T-helper 9 cell (primary cell): ENCODE measurements around the gene IL10RA.
"Not testable (repeated sequence)": the region's sequence is repeated elsewhere in the genome, so short reads cannot be mapped to it uniquely, and the experiment has no call there.

Source experiments
- DNase-seq: peaks from one replicate; pipeline ENCODE4 v3.0.0-alpha.2; 2020

IL10RA gene

DNA sequence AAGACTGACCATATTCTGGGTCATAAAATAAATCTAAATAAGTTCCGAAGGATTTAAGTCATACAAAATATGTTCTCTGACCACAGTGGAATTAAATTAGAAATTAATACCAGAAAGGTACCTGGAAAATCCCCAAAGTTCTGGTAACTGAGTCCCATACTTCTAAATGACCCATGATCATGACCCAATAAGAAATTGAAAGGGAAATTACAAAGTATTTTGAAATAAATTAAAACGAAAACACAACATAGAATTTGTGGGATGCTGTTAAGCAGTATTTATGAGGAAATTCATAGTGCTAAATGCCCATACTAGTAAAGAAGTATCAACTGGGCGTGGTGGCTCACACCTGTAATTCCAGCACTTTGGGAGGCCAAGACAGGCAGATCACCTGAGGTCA lies 23.4 kb upstream of the IL10RA start:
- no peak for DNase-seq

- no peak for DNase-seq
Observed at GRCh38 chr11:117966908-117967307, 19.3 kb upstream of the IL10RA start.

DNA sequence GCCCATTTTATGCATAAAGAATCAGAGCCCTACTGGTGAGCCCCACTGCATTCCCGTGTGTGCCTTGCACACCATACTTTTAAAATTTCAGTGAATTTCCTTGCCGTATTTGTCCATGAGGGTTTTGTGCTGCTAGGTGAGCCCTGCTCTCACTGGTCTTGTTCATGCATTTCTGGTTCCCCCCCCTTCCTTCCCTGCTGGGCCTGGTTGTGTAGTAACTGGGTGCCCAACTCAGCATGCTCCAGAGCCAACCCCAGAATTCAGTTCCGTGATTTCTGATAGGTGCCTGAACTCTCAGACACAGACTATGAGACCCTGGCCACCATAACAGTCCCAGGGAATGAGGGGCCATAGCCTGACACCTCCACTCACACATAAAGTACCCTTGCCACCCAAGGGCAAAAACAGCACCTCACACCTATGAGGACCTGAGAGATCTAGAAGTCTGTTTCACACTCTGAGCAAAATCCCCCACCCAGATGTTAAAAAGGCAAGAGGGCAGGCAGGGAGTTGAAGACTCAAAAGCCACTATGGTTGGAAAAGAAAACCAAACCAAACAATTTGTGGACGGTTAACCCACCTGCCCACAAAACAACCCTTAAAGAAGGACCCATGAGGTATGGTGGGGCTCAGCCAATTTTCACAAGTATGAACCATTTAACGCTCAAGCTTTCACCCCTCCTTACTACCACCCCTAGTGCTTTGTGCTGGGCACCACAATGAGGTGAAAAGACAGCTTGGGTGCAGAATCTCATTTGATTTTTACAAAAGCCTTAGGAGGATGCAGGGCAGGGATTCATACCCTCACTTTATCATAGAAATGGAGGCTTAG lies 16.8 kb upstream of the IL10RA start:
- no peak for DNase-seq

GRCh38 chr11:117970400-117971024 lies 15.7 kb upstream of the IL10RA start:
- DNase-seq: no peak

DNA sequence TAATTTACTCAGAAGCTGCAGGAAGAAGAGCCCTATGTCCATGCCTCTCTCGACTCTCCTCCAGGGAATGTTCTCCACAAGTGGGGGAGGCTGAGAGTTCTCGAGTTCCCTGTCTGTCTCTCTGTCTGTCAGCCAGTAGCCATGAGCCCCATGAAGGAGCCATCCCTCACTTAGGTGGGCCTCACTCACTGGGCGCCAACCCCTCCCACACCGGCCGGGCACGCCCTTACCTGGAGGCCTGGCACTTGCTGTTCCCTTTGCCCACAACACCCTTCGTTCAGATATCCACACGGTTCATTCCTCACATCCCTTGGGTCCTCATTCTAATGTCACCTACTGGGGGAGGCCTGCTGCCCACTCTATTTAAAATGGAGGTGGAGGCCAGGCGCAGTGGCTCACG lies 14.2 kb upstream of the IL10RA start:
- no peak for DNase-seq

DNA sequence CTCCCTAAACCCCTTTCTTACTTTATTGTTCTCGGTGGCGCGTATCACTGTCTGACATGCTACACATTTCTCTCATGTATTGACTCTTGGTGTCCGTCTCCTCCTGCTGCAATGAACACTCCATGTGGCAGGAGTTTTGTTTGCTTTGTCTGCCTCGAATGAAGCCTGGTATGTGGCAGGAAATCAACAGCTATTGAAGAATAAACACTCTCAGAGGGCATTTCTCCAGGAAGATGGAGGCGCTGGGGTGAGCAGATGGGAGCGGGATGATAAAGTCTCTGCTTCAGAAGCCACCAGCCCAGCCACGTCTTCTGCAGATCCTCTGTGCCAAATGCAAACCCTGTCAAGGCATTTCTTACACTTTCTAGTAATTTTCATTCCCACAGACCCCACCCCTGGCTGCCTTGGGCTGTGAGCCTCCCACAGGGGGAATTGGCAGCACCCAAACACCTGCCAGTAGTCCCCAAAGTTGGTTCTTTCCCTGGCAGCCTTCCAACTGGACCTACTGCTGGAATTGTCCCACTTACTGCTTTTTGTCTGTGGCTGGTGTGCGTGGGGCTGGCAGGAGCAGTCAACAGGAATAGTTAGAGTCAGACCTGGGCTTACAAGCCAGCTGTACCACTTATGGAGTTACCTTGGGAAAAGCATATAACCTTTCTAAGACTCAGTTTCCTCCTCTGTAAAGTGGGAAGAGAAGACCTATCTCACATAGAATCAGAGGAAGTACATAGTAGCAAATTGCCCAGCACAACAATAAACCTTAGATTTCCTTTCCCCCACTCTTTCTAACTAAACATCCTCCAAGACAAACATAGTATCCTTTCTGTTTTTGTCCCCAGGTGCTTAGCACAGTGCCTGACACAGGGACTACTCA lies 13.3 kb upstream of the IL10RA start:
- DNase-seq: no peak

GRCh38 chr11:117973503-117973860 lies 12.7 kb upstream of the IL10RA start:
- no peak for DNase-seq

DNA sequence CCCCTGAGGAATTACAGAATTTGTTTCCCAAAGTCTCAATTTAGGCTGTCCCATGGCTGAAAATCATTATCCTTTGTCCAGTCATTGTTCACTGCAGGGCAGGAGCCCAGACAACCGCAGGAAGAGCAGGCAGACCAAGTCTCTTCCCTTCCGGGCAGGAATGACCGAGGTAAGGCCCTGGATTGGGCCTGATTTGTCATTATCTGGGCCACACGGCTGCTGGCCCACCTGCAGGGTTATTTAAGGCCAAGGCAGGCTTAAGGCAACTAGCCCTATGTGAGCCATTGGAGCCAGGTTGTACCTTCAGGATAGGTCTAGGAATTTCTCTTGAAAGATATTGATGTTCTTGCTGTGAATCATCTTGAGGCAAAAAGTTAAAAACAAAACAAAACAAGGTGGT lies 9.7 kb upstream of the IL10RA start:
- DNase-seq: no peak

DNA sequence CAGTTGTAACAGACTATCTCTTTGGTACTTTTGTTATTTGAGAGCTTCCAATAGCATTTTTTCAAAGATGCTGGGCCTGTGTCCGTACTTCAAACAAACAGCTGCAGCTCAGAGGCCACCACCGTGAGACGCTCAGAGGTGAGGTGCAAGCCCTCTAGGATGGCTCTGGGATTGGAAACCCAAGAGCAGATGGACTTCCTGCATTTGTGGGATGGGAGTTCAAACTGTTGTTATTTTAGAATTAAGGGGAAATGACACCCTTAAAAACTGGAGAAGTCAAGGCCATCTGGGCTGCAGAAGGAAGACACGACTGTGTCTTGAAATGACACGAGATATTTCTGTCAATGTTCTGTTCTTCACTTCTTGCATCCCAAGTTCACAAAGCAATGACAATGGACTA lies 9.2 kb upstream of the IL10RA start:
- DNase-seq: no peak

GRCh38 chr11:117977612-117978264 lies 8.5 kb upstream of the IL10RA start:
- not testable (repeated sequence) for DNase-seq

GRCh38 chr11:117978291-117978910 lies 7.8 kb upstream of the IL10RA start:
- not testable (repeated sequence) for DNase-seq

DNA sequence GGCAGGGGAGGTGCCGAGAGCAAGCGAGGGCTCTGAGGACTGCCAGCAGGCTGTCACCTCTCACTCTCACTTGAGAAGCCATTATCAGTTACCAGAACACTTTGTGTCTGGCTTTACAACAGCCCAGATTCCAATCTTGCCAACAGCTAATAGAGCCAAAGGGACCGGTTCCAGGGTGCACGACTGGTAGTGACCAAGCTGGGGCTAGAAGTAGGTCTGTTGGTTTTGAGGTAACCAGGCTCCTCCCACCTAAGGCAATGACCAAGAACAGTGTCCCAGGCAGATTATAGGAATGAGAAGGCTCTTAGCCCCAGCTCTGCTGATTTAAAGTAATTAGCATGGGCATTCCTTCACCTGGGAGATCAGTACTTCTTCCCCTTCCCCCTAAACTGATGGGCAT lies 7.2 kb upstream of the IL10RA start:
- no peak for DNase-seq

GRCh38 chr11:117979481-117980211 lies 6.5 kb upstream of the IL10RA start:
- no peak for DNase-seq

DNA sequence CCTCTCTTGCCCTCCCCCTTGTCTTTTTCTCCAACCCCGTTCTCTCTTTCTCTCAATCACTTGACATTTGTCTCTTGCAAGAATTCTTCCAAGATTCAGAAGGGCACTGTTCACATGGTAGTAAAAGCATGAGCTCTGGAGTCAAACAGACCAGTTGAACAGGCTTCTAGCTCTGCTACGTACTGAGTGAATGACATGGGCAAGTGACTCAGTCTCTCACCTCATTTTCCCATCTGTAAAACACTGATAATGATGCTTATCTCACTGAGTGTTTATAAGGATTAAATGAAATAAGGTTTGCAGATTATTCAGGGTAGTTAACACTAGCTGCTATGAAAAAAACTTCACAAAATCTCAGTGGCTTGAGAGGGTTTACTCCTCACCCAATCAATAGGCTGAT lies 5.9 kb upstream of the IL10RA start:
- no peak for DNase-seq

DNA sequence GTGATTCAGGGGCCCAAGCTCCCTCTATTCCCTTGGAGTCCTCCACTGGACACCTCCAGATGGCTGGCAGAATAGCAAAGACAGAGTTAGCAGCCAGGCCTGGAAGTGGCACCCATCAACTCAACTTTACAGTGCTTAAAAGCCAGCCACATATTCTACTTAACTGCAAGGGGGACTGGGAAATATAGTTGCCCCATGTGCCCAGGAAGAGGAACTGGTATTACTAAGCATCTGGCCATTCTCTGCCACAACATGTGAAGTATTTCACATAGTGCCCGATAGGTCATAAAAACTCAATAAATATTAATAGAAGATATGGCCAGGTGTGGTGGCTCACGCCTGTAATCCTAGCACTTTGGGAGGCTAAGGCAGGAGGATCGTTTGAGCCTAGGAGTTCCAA lies 5.5 kb upstream of the IL10RA start:
- DNase-seq: no peak

- no peak for DNase-seq
Observed at GRCh38 chr11:117983163-117983475, 3.1 kb upstream of the IL10RA start.

GRCh38 chr11:117984476-117984875 lies 1.7 kb upstream of the IL10RA start:
- no peak for DNase-seq

- peak; percentile 37 for DNase-seq
Observed at GRCh38 chr11:117986981-117987574, 884 bp downstream of the IL10RA start.

DNA sequence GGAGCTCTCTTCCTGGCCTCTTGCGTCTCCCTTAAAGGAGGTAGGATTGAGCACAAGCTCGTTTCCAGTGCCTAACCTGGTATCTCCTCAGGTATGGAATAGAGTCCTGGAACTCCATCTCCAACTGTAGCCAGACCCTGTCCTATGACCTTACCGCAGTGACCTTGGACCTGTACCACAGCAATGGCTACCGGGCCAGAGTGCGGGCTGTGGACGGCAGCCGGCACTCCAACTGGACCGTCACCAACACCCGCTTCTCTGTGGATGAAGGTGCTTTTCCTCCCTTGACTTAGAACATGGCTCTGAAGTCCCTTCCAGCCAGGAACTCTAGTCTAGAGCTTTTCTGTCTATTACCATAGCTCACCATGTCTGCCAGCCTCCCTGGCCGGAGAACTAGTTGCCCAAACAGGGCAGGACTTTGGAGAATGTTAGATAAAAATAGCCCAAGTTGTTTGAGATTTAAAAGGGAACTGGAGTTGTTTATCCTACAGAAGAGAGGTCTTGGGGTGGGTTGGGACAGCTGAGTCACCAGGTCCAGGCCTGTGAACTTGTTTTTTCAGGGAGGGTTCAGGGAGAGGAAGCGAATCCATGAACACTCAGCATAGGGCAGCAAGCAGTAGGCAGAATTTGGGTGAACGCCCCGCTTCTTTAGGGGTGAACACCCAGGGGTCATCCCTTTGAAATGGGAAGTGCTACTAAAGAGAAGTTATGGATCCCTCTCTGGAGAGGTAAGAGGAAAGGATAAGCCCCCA lies 3.3 kb downstream of the IL10RA start:
- DNase-seq: no peak

DNA sequence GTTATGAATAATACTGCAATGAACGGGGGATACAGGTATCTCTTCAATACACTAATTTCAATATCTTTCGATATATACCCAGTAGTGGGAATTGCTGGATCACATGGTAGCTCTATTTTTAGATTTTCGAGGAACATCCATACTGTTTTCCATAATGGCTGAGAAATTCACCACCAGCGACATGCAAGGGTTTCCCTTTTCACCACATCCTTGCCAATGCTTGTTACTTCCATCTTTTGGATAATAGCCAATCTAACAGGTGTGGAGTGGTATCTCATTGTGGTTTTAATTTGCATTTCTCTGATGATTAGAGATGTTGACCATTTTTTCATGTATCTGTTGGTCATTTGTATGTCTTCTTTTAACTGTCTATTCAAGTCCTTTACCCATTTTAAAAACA lies 5.9 kb downstream of the IL10RA start:
- no peak for DNase-seq

DNA sequence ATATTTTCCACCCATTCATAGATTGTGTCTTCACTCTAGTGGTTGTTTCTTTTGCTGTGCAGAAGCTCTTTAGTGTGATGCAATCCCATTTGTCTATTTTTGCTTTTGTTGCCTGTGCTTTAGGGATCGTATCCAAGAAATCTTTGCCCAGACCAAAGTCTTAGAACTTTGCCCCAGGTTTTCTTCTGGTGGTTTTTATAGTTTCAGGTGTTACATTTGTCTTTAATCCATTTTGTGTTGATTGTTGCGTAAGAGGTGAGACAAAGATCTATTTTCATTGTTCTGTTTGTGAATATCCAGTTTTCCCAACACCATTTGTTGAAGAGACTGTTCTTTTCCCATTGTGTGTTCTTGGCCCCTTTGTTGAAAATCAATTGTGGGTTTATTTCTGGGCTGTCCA lies 6.4 kb downstream of the IL10RA start:
- no peak for DNase-seq
